HepG2 (cell line): ENCODE measurements around the gene PRDX5. TPM values are rescaled to one million over a fixed set of nuclear protein-coding genes. Genes with fewer than 3 reads are reported as not detected.

ENCODE experiments used
- ATF2 ChIP-seq: sonication (generic); formaldehyde crosslinking; IDR thresholded peaks from 2 replicates; pipeline ENCODE4 v1.4.0; 2020; ENCODE audit warnings: missing genetic modification reagents
- CERS6 ChIP-seq: sonication (generic); formaldehyde crosslinking; IDR thresholded peaks from 2 replicates; pipeline ENCODE4 v1.5.0; 2020; ENCODE audit warnings: missing genetic modification reagents
- FLYWCH1 ChIP-seq: sonication (generic); formaldehyde crosslinking; IDR thresholded peaks from 2 replicates; pipeline ENCODE4 v1.8.1; 2023; ENCODE audit warnings: mild to moderate bottlenecking, missing genetic modification reagents
- FOXA3 ChIP-seq: IDR thresholded peaks from 2 replicates; pipeline ENCODE4 v1.6.1; 2016; ENCODE audit warnings: missing genetic modification reagents, missing compliant biosample characterization
- HNF1B ChIP-seq: sonication (generic); formaldehyde crosslinking; IDR thresholded peaks from 2 replicates; pipeline ENCODE4 v1.5.1; 2020; ENCODE audit warnings: mild to moderate bottlenecking, moderate library complexity, missing genetic modification reagents
- MIER3 ChIP-seq: IDR thresholded peaks from 2 replicates; pipeline ENCODE4 v1.6.1; 2016; ENCODE audit warnings: missing compliant biosample characterization, borderline replicate concordance
- MTERF4 ChIP-seq: sonication (generic); formaldehyde crosslinking; IDR thresholded peaks from 2 replicates; pipeline ENCODE4 v1.8.0; 2023; ENCODE audit warnings: mild to moderate bottlenecking, missing genetic modification reagents
- RBM22 ChIP-seq: fragments of 200-400 bp; formaldehyde crosslinking; optimal IDR thresholded peaks from 2 replicates; pipeline ENCODE3; 2017; ENCODE audit warnings: mild to moderate bottlenecking, low read length, moderate library complexity
- RFX3 ChIP-seq: IDR thresholded peaks from 2 replicates; pipeline ENCODE4 v1.6.1; 2016; ENCODE audit warnings: missing biosample characterization, missing genetic modification reagents
- RFX5 ChIP-seq: IDR thresholded peaks from 2 replicates; pipeline ENCODE4 v1.6.1; 2011; ENCODE audit warnings: low read depth, low read length, improper control_type of control experiment
- RFXAP ChIP-seq: sonication (generic); formaldehyde crosslinking; IDR thresholded peaks from 2 replicates; pipeline ENCODE4 v1.4.0; 2020; ENCODE audit warnings: missing genetic modification reagents, borderline replicate concordance
- TEF ChIP-seq: sonication (generic); formaldehyde crosslinking; IDR thresholded peaks from 2 replicates; pipeline ENCODE4 v1.5.0; 2020; ENCODE audit warnings: missing genetic modification reagents
- TRIM24 ChIP-seq: sonication (generic); formaldehyde crosslinking; IDR thresholded peaks from 2 replicates; pipeline ENCODE4 v1.8.0; 2022; ENCODE audit warnings: mild to moderate bottlenecking, missing genetic modification reagents
- ZBTB10 ChIP-seq: sonication (generic); formaldehyde crosslinking; IDR thresholded peaks from 2 replicates; pipeline ENCODE4 v1.4.0; 2020; ENCODE audit warnings: missing genetic modification reagents, borderline replicate concordance
- ZBTB21 ChIP-seq: sonication (generic); formaldehyde crosslinking; IDR thresholded peaks from 2 replicates; pipeline ENCODE4 v1.4.0; 2020; ENCODE audit warnings: missing genetic modification reagents
- ZBTB43 ChIP-seq: sonication (generic); formaldehyde crosslinking; conservative IDR thresholded peaks from 2 replicates; pipeline ENCODE4 v1.4.0; 2020; ENCODE audit warnings: missing genetic modification reagents
- ZMAT5 ChIP-seq: sonication (generic); formaldehyde crosslinking; IDR thresholded peaks from 2 replicates; pipeline ENCODE4 v1.5.0; 2020; ENCODE audit warnings: mild to moderate bottlenecking, low read depth, missing genetic modification reagents, borderline replicate concordance
- ZNF816 ChIP-seq: sonication (generic); formaldehyde crosslinking; IDR thresholded peaks from 2 replicates; pipeline ENCODE4 v1.8.0; 2022; ENCODE audit warnings: missing genetic modification reagents, mild to moderate bottlenecking, borderline replicate concordance
- polyA plus RNA-seq, 8 experiments: library from polyadenylated mRNA; depleted of rRNA in 3 of 8; stranded (reverse) in 7 of 8; unstranded in 1 of 8; fragments of >200 nt; fragmentation: Illumina TruSeq in 4 of 8; extraction: Trizol in 4 of 8; gene quantifications; 2 replicates each; pipeline versions ENCODE4 v1.2.1 to v1.2.3, GENCODE V29; 2011 to 2016; ENCODE audit warnings: low read depth in 4 of 8, missing spikeins in 1 of 8, mixed read lengths in 1 of 8; ENCODE audit not compliant: insufficient read depth in 1 of 8
- total RNA-seq, 5 experiments: library from RNA; depleted of rRNA; stranded (reverse); fragments of >200 nt; fragmentation: Illumina TruSeq; extraction: Trizol; gene quantifications; 2 replicates each; pipeline ENCODE4 v1.2.3, GENCODE V29; 2016; ENCODE audit warnings: low read depth in 1 of 5

Gene PRDX5
- total and polyA plus RNA-seq, 2 of the 13 experiments (the other 11 are each of a cell fraction or from before 2014, with no cell fraction given), result 215 to 311 TPM

GRCh38 chr11:64317961-64318765, at the start of gene PRDX5 (continued):
- TF ChIP-seq HNF1B, result no peak
- no peak for TF ChIP-seq FOXA3
- peak; percentile 67; the same call in 1 of the 2 replicates for TF ChIP-seq ZBTB43 (CRISPR knock-in tag)
- no peak for TF ChIP-seq CERS6
- TF ChIP-seq TEF (CRISPR knock-in tag), result no peak
- TF ChIP-seq ZMAT5, result no peak
- TF ChIP-seq ZBTB21, result no peak
- TF ChIP-seq ZBTB10 (CRISPR knock-in tag), result 0 out of 2 replicates have a peak, but pooled peaks have one; percentile 31
- no peak for TF ChIP-seq RFX3 (CRISPR knock-in tag)
- no peak for TF ChIP-seq FLYWCH1
- no peak for TF ChIP-seq MTERF4 (CRISPR knock-in tag)
- TF ChIP-seq RFX5, result peak; percentile 35; the same call in 1 of the 2 replicates
- no peak for TF ChIP-seq RFXAP (CRISPR knock-in tag)
- no peak for TF ChIP-seq ATF2 (CRISPR knock-in tag)
- TF ChIP-seq ZNF816 (CRISPR knock-in tag), result 0 out of 2 replicates have a peak, but pooled peaks have one; percentile 47
- TF ChIP-seq TRIM24, result no peak
- TF ChIP-seq MIER3, result 0 out of 2 replicates have a peak, but pooled peaks have one; percentile 16
- TF ChIP-seq RBM22, result no peak
